GM20000 (cell line): ENCODE data around the gene CA7.

ENCODE experiments used
- DNase-seq: peaks from one replicate; pipeline ENCODE4 v3.0.0; 2012; ENCODE audit warnings: low spot score
- TF ChIP-seq, protein P1 (sequence below): IDR thresholded peaks from 2 replicates; pipeline ENCODE4 v1.5.1; 2012; ENCODE audit warnings: mild to moderate bottlenecking, control low read depth; ENCODE audit errors: extremely low read depth, missing control alignments

Gene CA7

DNA sequence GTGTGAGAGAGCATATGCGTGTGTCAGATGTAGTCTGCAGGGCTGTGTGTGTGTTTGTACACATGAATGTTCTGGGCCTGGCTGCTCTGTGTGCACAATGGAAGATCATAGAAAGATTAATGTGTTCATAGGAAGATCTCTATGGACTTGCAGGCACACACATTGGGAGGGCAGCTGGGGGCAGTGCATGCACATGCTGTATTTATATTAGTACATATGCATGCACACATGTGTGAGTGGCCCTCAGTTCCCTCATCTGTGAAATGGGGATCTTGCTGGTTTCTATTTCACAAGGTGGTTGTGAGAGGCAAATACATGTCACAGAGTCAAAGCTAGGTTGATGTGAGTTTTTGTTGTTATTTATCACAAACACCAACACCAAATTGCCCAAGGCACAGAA is 2.1 kb downstream of the CA7 start:
- TF ChIP-seq, protein P1, sequence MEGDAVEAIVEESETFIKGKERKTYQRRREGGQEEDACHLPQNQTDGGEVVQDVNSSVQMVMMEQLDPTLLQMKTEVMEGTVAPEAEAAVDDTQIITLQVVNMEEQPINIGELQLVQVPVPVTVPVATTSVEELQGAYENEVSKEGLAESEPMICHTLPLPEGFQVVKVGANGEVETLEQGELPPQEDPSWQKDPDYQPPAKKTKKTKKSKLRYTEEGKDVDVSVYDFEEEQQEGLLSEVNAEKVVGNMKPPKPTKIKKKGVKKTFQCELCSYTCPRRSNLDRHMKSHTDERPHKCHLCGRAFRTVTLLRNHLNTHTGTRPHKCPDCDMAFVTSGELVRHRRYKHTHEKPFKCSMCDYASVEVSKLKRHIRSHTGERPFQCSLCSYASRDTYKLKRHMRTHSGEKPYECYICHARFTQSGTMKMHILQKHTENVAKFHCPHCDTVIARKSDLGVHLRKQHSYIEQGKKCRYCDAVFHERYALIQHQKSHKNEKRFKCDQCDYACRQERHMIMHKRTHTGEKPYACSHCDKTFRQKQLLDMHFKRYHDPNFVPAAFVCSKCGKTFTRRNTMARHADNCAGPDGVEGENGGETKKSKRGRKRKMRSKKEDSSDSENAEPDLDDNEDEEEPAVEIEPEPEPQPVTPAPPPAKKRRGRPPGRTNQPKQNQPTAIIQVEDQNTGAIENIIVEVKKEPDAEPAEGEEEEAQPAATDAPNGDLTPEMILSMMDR = no peak
- no peak for DNase-seq

DNA sequence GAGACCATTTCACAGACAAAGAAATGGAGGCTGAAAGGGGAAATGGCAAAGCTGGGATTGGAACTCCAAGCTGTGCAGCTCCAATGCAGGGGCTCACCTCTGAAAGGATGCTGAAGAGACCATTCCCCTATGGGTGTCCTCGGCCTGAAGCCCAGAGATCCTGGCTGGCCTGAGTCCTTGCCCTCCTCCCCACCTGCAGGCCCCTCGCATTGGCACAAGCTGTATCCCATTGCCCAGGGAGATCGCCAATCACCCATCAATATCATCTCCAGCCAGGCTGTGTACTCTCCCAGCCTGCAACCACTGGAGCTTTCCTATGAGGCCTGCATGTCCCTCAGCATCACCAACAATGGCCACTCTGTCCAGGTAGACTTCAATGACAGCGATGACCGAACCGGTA is 2.6 kb downstream of the CA7 start:
- DNase-seq = no peak
- TF ChIP-seq, protein P1 = no peak

DNA sequence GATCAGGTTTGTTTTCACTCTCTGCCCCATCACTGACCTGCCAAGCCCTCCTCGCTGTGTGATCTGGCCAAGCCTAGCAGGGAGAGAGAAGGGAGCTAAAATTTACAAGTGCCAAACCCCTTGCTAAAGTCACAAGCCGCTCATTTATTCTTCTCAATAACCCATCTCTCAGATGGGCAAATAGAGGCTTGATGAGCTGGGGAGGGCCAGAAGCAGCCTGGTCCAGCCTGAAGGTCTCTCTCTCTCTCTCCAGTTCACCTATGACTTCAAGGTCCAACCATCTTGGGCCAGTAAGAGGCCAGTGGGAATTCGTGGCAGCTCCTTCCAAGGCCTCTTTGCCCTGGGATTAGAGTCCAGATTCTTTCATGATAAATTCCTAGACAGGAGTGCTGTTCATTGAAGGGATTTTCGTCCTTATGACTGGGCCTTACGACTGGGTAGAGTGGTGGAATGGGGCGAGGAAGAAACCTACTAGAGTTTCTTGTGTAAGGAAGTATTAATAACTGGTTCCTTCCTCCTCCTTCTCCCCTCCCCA is 3.4 kb downstream of the CA7 start:
- no peak for DNase-seq
- TF ChIP-seq, protein P1 = no peak

DNA sequence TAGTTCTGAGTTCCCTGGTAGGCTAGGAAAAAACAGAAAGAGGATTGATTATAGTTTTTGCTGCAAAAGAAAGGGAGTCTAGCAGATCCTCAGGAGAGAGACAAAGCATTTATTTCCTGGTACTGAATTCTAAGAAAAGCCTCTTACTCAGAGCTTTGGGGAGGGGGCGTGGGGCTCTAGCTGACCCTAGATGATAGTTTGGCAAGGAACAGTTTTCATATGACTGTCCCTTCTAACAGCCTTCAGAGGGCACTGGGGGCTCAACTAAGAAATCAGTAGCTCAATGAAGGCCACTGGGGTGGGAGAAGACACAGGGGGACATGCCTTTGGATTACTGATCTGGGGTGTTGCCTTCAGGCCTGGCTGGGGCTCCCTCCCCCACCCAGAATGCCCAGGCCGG is 4.0 kb downstream of the CA7 start:
- TF ChIP-seq, protein P1 = no peak
- DNase-seq = no peak

DNA sequence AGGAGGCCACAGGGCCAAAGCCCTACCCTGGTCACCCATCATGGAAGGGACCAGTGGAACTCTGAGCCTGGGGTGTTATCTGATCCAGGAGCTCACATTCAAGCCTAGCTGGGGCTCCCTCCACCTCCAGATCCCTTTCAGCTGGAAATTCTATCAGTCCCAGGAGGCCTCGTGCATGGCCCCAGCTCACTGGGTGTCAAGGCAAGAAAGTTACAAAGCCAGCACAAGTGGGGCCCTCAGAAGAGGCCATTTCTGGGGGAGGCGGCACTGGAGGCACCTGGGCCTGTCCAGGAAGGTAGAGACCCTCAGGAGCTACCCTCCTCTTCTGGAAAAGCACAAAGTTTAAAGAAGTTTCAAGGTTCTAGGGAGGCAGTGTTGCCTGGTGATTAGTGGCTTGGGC is 4.8 kb downstream of the CA7 start:
- DNase-seq = no peak
- TF ChIP-seq, protein P1 = no peak

DNA sequence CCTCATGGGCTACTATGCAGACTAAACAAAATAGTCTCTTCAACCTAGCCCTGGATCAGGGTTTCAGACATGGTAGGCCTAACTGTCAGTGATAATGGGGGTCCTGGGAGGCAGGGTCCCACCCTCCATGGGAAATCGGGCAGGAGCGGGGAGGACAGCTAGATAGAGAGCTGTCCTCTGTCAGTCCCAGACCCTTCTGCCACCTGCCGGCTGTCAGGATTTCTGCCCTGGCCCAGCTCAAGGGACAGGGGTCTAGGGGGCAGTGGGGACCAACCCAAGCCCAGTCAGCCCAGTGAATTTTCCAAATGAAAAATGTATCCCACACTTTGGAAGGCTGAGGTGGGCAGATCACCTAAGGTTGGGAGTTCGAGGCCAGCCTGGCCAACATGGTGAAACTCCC is 5.3 kb downstream of the CA7 start:
- TF ChIP-seq, protein P1 = no peak
- no peak for DNase-seq

DNA sequence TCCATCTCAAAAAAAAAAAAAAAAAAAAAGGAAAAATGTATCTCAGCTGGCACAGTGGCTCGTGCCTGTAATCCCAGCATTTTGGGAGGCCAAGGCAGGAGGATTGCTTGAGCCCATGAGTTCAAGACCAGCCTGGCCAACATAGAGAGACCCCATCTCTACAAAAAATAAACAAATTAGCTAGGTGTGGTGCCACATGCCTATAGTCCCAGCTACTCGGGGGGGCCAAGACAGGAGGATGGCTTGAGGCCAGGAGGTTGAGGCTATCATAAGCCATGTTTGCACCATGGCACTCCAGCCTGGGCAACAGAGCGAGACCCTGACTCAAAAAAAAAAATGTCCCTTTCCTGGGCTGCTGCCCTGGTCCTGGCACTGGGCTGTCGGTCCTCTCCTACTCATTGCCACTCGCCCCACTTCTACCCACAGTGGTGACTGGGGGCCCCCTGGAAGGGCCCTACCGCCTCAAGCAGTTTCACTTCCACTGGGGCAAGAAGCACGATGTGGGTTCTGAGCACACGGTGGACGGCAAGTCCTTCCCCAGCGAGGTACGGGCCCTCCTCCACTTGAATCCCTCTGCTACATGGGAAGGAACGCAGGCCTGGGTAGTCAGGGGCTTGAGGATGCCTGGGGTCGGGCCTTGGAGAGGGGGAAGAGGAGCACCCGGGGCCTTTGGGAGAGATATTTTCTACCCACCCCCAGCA is 6.1 kb downstream of the CA7 start:
- DNase-seq = no peak
- TF ChIP-seq, protein P1 = no peak
